DOHH2 (cell line): ENCODE results near the gene LRSAM1.

Experiments used
- CTCF ChIP-seq: fragments of 200-600 bp; sonication (generic); IDR thresholded peaks from one replicate; pipeline ENCODE4 v1.5.1; 2014; ENCODE audit warnings: antibody characterized with exemption, mild to moderate bottlenecking, low read depth, low read length; ENCODE audit not compliant: poor library complexity, severe bottlenecking
- EZH2phosphoT487 ChIP-seq: fragments of 200-600 bp; sonication (generic); IDR thresholded peaks from 2 replicates; pipeline ENCODE4 v1.6.1; 2017; ENCODE audit warnings: borderline replicate concordance, mild to moderate bottlenecking, antibody characterized with exemption, low read length, moderate library complexity, mixed read lengths

- no peak for TF ChIP-seq CTCF
- no peak for TF ChIP-seq EZH2phosphoT487
Measured at GRCh38 chr9:127457191-127457878, 6.0 kb downstream of the LRSAM1 start.
